GM12892 (cell line): ENCODE results near the gene PHKA1.

Experiments used
- POLR2A ChIP-seq: IDR thresholded peaks from 2 replicates; pipeline ENCODE4 v1.6.1; 2011; ENCODE audit warnings: low read depth, low read length, control low read depth
- POLR2AphosphoS5 ChIP-seq: IDR thresholded peaks from 2 replicates; pipeline ENCODE4 v1.6.1; 2011; ENCODE audit warnings: low read depth, low read length, control low read depth

GRCh38 chrX:72621625-72622485 is 92.3 kb downstream of the PHKA1 start:
- TF ChIP-seq POLR2A (no peak), POLR2AphosphoS5 (no peak)
